ENCODE data around the gene TET1.

TET1 gene

GRCh38 chr10:68550747-68551411 is 9.3 kb upstream of the TET1 start:
- Histone ChIP-seq H3K79me2 (no peaks in the 10 kb centered on the region), H3K27me3 (ENCODE audit: control insufficient read depth, insufficient read depth, low read length) (no peaks in the 10 kb centered on the region), H3K27ac (no peak overlapping the region), H3K9ac (no peak overlapping the region), H3K4me1 (no peaks in the 10 kb centered on the region), H3K9me3 (ENCODE audit: control insufficient read depth, low read length) (no peaks in the 10 kb centered on the region), H3K4me3 (ENCODE audit: low read depth, low read length) (no peak overlapping the region), H3K36me3 (ENCODE audit: control insufficient read depth, insufficient read depth, low read length) (no peaks in the 10 kb centered on the region), H3K4me2 (ENCODE audit: low read length) (no peak overlapping the region), H2AFZ (peak overlapping the region; percentile 36)
- peak; percentile 88 for TF ChIP-seq CTCF (IDR thresholded peaks at IDR 0.05)

GRCh38 chr10:68553138-68553537 is 7.0 kb upstream of the TET1 start:
- TF ChIP-seq CTCF (IDR thresholded peaks at IDR 0.05): no peak
- Histone ChIP-seq H3K4me3 (ENCODE audit: low read depth, low read length) (no peak overlapping the region), H3K9ac (no peak overlapping the region), H3K79me2 (no peaks in the 10 kb centered on the region), H3K36me3 (ENCODE audit: control insufficient read depth, insufficient read depth, low read length) (no peaks in the 10 kb centered on the region), H3K27me3 (ENCODE audit: control insufficient read depth, insufficient read depth, low read length) (no peaks in the 10 kb centered on the region), H2AFZ (no peak overlapping the region), H3K27ac (no peak overlapping the region), H3K9me3 (ENCODE audit: control insufficient read depth, low read length) (no peaks in the 10 kb centered on the region), H3K4me1 (no peaks in the 10 kb centered on the region), H3K4me2 (ENCODE audit: low read length) (no peak overlapping the region)

GRCh38 chr10:68553599-68553998 is 6.5 kb upstream of the TET1 start:
- Histone ChIP-seq H3K4me2 (ENCODE audit: low read length) (no peak overlapping the region), H3K79me2 (no peaks in the 10 kb centered on the region), H3K9ac (no peak overlapping the region), H3K27me3 (ENCODE audit: control insufficient read depth, insufficient read depth, low read length) (no peaks in the 10 kb centered on the region), H3K4me1 (no peaks in the 10 kb centered on the region), H3K36me3 (ENCODE audit: control insufficient read depth, insufficient read depth, low read length) (no peaks in the 10 kb centered on the region), H3K4me3 (ENCODE audit: low read depth, low read length) (no peak overlapping the region), H3K9me3 (ENCODE audit: control insufficient read depth, low read length) (no peaks in the 10 kb centered on the region), H2AFZ (no peak overlapping the region), H3K27ac (no peak overlapping the region)
- no peak for TF ChIP-seq CTCF (IDR thresholded peaks at IDR 0.05)

GRCh38 chr10:68558478-68558877 is 1.7 kb upstream of the TET1 start:
- Histone ChIP-seq H3K79me2 (peaks cover 4% of the 10 kb centered on the region), H3K27ac (no peak overlapping the region), H3K36me3 (ENCODE audit: control insufficient read depth, insufficient read depth, low read length) (no peaks in the 10 kb centered on the region), H3K4me3 (ENCODE audit: low read depth, low read length) (no peak overlapping the region), H3K9me3 (ENCODE audit: control insufficient read depth, low read length) (no peaks in the 10 kb centered on the region), H3K27me3 (ENCODE audit: control insufficient read depth, insufficient read depth, low read length) (no peaks in the 10 kb centered on the region), H3K9ac (no peak overlapping the region), H3K4me2 (ENCODE audit: low read length) (no peak overlapping the region), H2AFZ (no peak overlapping the region), H3K4me1 (no peaks in the 10 kb centered on the region)
- no peak for TF ChIP-seq CTCF (IDR thresholded peaks at IDR 0.05)

- H3K79me2 ChIP-seq: peaks cover 4% of the 10 kb centered on the region
- no peaks in the 10 kb centered on the region for H3K36me3 ChIP-seq (ENCODE audit: control insufficient read depth, insufficient read depth, low read length)
- H3K4me1 ChIP-seq: no peaks in the 10 kb centered on the region
- no peak for TF ChIP-seq CTCF (IDR thresholded peaks at IDR 0.05)
- no peak overlapping the region for H3K27ac ChIP-seq
- no peak overlapping the region for H3K4me2 ChIP-seq (ENCODE audit: low read length)
- no peak overlapping the region for H3K9ac ChIP-seq
- H3K27me3 ChIP-seq (ENCODE audit: control insufficient read depth, insufficient read depth, low read length): no peaks in the 10 kb centered on the region
- H2AFZ ChIP-seq: no peak overlapping the region
- H3K9me3 ChIP-seq (ENCODE audit: control insufficient read depth, low read length): no peaks in the 10 kb centered on the region
- H3K4me3 ChIP-seq (ENCODE audit: low read depth, low read length): no peak overlapping the region
Observed at GRCh38 chr10:68559251-68559650, 886 bp upstream of the TET1 start.
